Activated effector memory CD4-positive, alpha-beta T cell treated with Interleukin-2 at 50 U/mL for 16 hours (primary cell): Measurements from ENCODE around the gene PIK3R2.
A peak's percentile ranks its signal among the peaks of the same experiment; 100 is the strongest.
"Not testable (repeated sequence)": the region's sequence is repeated elsewhere in the genome, so short reads cannot be mapped to it uniquely, and the experiment has no call there.

ENCODE experiments used
- DNase-seq: peaks from one replicate; pipeline ENCODE4 v3.0.0-alpha.2; 2020

The PIK3R2 gene

GRCh38 chr19:18205200-18205892 is 52.4 kb downstream of the PIK3R2 start:
- DNase-seq: peak; percentile 39

GRCh38 chr19:18206018-18206417 is 53.1 kb downstream of the PIK3R2 start:
- DNase-seq: no peak

DNA sequence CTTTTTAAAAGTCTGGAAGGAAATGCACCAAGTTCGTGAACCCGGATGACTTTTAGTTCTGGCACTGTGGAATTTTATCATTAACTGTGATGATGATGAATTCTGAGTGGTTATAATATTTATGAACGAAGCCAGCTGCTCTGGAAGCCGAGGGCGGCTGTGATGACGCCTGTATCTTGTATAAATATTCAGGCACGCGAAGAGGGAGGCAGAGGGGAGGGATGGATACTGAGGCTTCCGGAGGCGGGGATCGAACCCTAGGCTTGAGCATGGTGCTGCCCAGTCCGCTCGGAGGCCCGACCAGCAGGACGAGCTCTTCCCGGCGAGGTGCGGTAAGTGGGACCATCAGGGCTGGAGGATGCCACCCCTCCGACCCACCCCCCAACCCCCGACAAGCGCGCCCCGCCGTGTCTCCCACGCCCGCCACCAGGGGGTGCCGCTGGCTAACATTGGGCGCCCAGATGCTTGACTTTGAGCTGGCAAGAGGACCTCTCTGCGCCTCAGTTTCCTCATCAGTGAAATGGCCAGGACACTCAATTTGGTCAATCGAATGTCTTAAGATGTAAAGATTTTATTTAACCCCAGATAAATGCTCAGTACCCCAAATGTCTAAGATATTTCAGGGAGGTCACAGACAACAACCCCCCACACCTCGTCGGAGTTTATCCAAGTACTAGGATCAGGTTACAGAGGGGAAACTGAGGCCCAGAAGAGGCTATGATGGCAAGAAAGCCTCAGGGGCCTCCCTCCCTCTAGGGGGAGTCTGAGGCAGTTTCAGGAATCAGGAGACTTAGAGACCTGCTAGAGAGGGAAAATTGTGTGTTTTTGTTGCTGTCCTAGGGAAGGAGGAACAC is 55.4 kb downstream of the PIK3R2 start:
- DNase-seq: no peak

DNA sequence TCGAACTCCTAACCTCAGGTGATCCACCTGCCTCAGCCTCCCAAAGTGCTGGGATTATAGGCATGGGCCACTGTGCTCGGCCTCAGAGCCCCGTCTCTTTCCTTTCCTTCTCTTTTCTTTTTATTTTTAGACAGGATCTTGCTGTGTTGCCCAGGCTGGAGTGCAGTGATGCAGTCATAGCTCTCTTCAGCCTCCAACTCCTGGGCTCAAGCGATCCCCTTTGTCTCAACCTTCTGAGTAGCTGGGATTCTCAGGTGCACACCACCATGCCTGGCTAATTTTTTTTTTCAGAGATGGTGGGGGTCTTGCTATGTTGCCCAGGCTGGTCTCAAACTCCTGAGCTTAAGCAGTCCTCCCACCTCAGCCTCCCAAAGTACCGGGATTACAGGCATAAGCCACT is 56.9 kb downstream of the PIK3R2 start:
- DNase-seq: not testable (repeated sequence)

DNA sequence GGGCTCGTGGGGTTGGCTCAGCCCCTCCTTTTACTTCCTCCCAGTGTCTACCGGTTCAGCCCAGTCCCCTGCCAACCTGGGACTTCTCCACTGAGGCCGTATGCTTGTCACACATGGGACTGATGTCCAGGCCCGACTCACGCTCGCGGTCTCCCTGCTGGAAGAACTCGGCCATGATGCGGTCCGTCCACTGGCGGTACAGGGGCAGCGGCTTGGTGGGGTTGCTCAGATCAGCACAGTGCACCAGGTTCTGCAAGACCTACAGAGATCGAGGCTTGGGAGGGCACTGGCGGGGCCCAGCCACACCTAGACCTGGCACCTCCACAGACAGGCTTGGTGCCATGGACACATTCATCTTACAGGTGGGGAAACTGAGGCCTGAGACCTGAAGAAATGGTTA is 58.7 kb downstream of the PIK3R2 start:
- no peak for DNase-seq

GRCh38 chr19:18214779-18215433 is 61.9 kb downstream of the PIK3R2 start:
- DNase-seq: no peak

GRCh38 chr19:18216789-18217188 is 63.8 kb downstream of the PIK3R2 start:
- no peak for DNase-seq

GRCh38 chr19:18218159-18218558 is 65.2 kb downstream of the PIK3R2 start:
- no peak for DNase-seq

DNA sequence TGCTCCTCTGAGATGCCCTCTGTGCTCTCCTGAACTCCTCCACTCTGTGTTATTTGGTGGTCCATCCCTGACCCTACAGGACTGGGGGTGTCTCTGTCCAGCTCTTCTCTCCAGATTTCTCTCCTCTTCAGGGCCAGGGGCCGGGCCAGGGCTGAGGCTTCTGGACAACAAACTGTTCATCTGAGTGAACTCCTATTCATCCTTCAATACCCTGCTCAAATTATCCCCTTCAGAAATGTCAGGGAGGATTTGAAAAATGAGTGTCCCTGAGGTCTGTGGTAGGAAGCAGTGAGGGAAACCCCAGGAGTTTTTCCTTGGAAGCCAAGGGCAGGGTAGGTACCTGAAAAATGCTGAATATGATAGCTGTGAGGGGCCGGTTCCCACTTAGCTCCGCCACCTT is 65.6 kb downstream of the PIK3R2 start:
- DNase-seq: no peak
